Thyroid gland (tissue), 4 donors: Measurements from ENCODE around the gene MAGI1. TPM values are rescaled to one million over a fixed set of nuclear protein-coding genes. Genes with fewer than 3 reads are reported as not detected.

Experiments
- DNase-seq, 2 donors: peaks; one replicate each; pipeline ENCODE4 v3.0.0-alpha.2; 2019
- H3K27ac ChIP-seq, 3 donors: fragments of 200-600 bp; sonication (generic); 1 replicate in 2 of 3; 2 replicates in 1 of 3; pipeline ENCODE4 v1.5.1; 2016 to 2019; ENCODE audit warnings: mild to moderate bottlenecking in 1 of 3, moderate library complexity in 1 of 3
- H3K27me3 ChIP-seq: fragments of 200-600 bp; sonication (generic); one replicate; pipeline ENCODE4 v1.5.1; 2019
- H3K36me3 ChIP-seq, 2 donors: fragments of 200-600 bp; sonication (generic); one replicate each; pipeline ENCODE4 v1.5.1; 2016 to 2019
- H3K4me1 ChIP-seq, 2 donors: fragments of 200-600 bp; sonication (generic); one replicate each; pipeline ENCODE4 v1.5.1; 2017 to 2019
- H3K4me3 ChIP-seq, 3 donors: fragments of 200-600 bp; sonication (generic); replicated peaks in 1 of 3; 1 replicate in 2 of 3; 2 replicates in 1 of 3; pipeline ENCODE4 v1.5.1; 2016; ENCODE audit warnings: mild to moderate bottlenecking in 1 of 3
- H3K9me3 ChIP-seq: fragments of 200-600 bp; sonication (generic); one replicate; pipeline ENCODE4 v1.5.1; 2017
- POLR2A ChIP-seq, 2 donors: fragments of 450-650 bp; IDR thresholded peaks; one replicate each; pipeline ENCODE4 v1.6.1; 2017; ENCODE audit warnings: antibody characterized with exemption in 2 of 2, mild to moderate bottlenecking in 2 of 2, moderate library complexity in 1 of 2
- WGBS, 2 donors: methylation state at CpG; one replicate each; pipeline ENCODE4 v1.1.5; 2017; 5-methylcytosine and 5-hydroxymethylcytosine counted together
- intact Hi-C: fragments of 100-400 bp; cut with DNase I; formaldehyde crosslinking; loops from one replicate; pipeline ENCODE4 v1.15.1; 2023
- total RNA-seq, 4 donors: library from RNA; depleted of rRNA; stranded (reverse); fragments of >200 nt; gene quantifications; one replicate each; pipeline ENCODE4 v1.2.3, GENCODE V29; 2016
- TF ChIP-seq, protein P1 (sequence below), 6 experiments: fragments of 200-600 bp in 3 of 6; fragments of 450-650 bp in 3 of 6; sonication (generic) in 3 of 6; IDR thresholded peaks; one replicate each; pipeline ENCODE4 v1.5.1; 2016 to 2019; ENCODE audit warnings: antibody characterized with exemption in 6 of 6, mild to moderate bottlenecking in 2 of 6, inconsistent platforms in 1 of 6, moderate library complexity in 1 of 6

Gene MAGI1
- total RNA-seq, 4 donors from 2014 or later: 60.5 to 123 (median 87.5) TPM

GRCh38 chr3:65641045-65641444 lies 397.7 kb downstream of the MAGI1 start:
- Histone ChIP-seq H3K36me3 (no peaks in the 10 kb centered on the region), H3K27ac (no peak overlapping the region), H3K4me1 (peaks cover 14 to 17% of the 10 kb centered on the region in 2 donors), H3K9me3 (no peaks in the 10 kb centered on the region), H3K4me3 (no peak overlapping the region), H3K27me3 (no peaks in the 10 kb centered on the region)
- TF ChIP-seq, protein P1, sequence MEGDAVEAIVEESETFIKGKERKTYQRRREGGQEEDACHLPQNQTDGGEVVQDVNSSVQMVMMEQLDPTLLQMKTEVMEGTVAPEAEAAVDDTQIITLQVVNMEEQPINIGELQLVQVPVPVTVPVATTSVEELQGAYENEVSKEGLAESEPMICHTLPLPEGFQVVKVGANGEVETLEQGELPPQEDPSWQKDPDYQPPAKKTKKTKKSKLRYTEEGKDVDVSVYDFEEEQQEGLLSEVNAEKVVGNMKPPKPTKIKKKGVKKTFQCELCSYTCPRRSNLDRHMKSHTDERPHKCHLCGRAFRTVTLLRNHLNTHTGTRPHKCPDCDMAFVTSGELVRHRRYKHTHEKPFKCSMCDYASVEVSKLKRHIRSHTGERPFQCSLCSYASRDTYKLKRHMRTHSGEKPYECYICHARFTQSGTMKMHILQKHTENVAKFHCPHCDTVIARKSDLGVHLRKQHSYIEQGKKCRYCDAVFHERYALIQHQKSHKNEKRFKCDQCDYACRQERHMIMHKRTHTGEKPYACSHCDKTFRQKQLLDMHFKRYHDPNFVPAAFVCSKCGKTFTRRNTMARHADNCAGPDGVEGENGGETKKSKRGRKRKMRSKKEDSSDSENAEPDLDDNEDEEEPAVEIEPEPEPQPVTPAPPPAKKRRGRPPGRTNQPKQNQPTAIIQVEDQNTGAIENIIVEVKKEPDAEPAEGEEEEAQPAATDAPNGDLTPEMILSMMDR (IDR thresholded peaks at IDR 0.05): no peak
- TF ChIP-seq POLR2A (IDR thresholded peaks at IDR 0.05): no peak
- WGBS, 2 donors: 77 to 79% methylated on average over 4 of the region's 4 CpGs
- intact Hi-C loops: no loop called here
- DNase-seq: no peak

- intact Hi-C loops: no loop called here
- Histone ChIP-seq H3K36me3 (no peaks in the 10 kb centered on the region), H3K27me3 (no peaks in the 10 kb centered on the region), H3K4me1 (peaks cover 14 to 17% of the 10 kb centered on the region in 2 donors), H3K27ac (no peak overlapping the region), H3K4me3 (no peak overlapping the region), H3K9me3 (no peaks in the 10 kb centered on the region)
- no peak for DNase-seq
- no peak for TF ChIP-seq POLR2A (IDR thresholded peaks at IDR 0.05)
- TF ChIP-seq, protein P1 (IDR thresholded peaks at IDR 0.05): no peak
- 93 to 94% methylated on average over 6 of the region's 6 CpGs for WGBS, 2 donors
Measured at GRCh38 chr3:65639444-65639843, 399.3 kb downstream of the MAGI1 start.

- 95 to 98% methylated on average over 6 of the region's 6 CpGs for WGBS, 2 donors
Measured at GRCh38 chr3:65638301-65638700, 400.4 kb downstream of the MAGI1 start.

DNA sequence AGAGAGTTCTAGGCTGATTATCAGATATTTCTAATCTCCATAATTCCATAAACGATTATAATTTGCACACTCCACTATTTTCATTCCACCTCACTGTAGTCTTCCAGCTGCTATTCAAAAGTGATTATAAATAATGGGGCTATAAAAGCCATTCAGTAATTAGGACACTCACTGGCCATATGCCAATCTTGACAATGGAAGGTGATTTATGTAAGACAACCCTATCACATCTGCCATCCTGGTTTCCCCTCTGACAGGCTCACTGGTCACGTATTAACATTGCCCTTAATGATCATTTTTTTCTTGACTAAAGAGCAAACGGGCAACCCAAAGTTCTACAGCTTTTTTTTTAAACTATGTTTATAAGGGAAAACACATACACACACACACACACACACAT lies 402.4 kb downstream of the MAGI1 start:
- intact Hi-C loops: no loop called here
- no peak overlapping the region for H3K4me3 ChIP-seq
- H3K36me3 ChIP-seq: no peaks in the 10 kb centered on the region
- 71 to 79% methylated on average over 3 of the region's 3 CpGs for WGBS, 2 donors
- TF ChIP-seq POLR2A (IDR thresholded peaks at IDR 0.05): no peak
- TF ChIP-seq, protein P1 (IDR thresholded peaks at IDR 0.05): no peak
- peaks cover 3 to 11% of the 10 kb centered on the region in 2 donors for H3K4me1 ChIP-seq
- no peaks in the 10 kb centered on the region for H3K9me3 ChIP-seq
- H3K27ac ChIP-seq: no peak overlapping the region
- no peaks in the 10 kb centered on the region for H3K27me3 ChIP-seq
- no peak for DNase-seq

More at GRCh38 chr3:65638301-65638700, 400.4 kb downstream of the MAGI1 start:
- Histone ChIP-seq H3K36me3 (no peaks in the 10 kb centered on the region), H3K27ac (no peak overlapping the region), H3K4me3 (no peak overlapping the region), H3K4me1 (peaks cover 14 to 17% of the 10 kb centered on the region in 2 donors), H3K27me3 (no peaks in the 10 kb centered on the region), H3K9me3 (no peaks in the 10 kb centered on the region)
- intact Hi-C loops: no loop called here
- TF ChIP-seq, protein P1 (IDR thresholded peaks at IDR 0.05): no peak
- TF ChIP-seq POLR2A (IDR thresholded peaks at IDR 0.05): no peak
- DNase-seq: no peak

DNA sequence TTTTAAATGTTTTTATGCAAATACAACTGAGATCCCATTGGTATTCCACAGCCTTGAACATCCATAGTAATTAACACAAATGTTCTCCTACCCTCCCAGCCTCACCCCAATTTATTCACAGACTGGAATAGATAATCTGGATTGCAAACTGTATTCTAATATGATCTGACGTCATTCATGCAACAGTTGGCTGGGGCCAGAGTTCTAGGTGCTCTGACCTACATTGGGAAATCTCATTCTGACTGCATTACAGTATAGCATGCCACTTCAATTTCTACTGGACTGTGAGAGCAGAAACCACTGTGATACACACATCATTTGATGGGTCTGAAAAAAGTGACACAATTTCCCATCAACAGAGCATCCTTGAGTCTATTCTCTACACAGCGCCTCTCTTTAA lies 403.1 kb downstream of the MAGI1 start:
- no peaks in the 10 kb centered on the region for H3K36me3 ChIP-seq
- H3K9me3 ChIP-seq: no peaks in the 10 kb centered on the region
- DNase-seq: no peak
- no peak for TF ChIP-seq POLR2A (IDR thresholded peaks at IDR 0.05)
- TF ChIP-seq, protein P1 (IDR thresholded peaks at IDR 0.05): no peak
- H3K4me1 ChIP-seq: peaks cover 3 to 11% of the 10 kb centered on the region in 2 donors
- intact Hi-C loops: no loop called here
- no peak overlapping the region for H3K4me3 ChIP-seq
- H3K27ac ChIP-seq: no peak overlapping the region
- 98 to 100% methylated on average over 2 of the region's 2 CpGs for WGBS, 2 donors
- H3K27me3 ChIP-seq: no peaks in the 10 kb centered on the region
